Right lobe of liver (tissue), 4 donors: ENCODE measurements around the gene SAMD1.

Experiments used
- CTCF ChIP-seq, 4 donors: fragments of 200-600 bp in 3 of 4; fragments of 450-650 bp in 1 of 4; IDR thresholded peaks; one replicate each; pipeline versions ENCODE4 v1.5.1 to v1.8.0; 2016 to 2022; ENCODE audit warnings: antibody characterized with exemption in 4 of 4, mild to moderate bottlenecking in 2 of 4
- POLR2A ChIP-seq: fragments of 450-650 bp; IDR thresholded peaks from one replicate; pipeline ENCODE4 v1.6.1; 2017; ENCODE audit warnings: antibody characterized with exemption, mild to moderate bottlenecking
- donor health status: DM: no; HTN: no; CAD: no.
- donor health status: DM: no; HTN: no; CAD: no.
- donor health status: DM: no; HTN: yes; CAD: no.

- no peak for TF ChIP-seq CTCF (IDR thresholded peaks at IDR 0.05)
- TF ChIP-seq POLR2A: no peak
These were observed 11.6 kb upstream of the SAMD1 start for GRCh38 chr19:14102102-14102696.
